Fibroblast of the aortic adventitia (primary cell): Measurements from ENCODE around the gene TCEA2. TPM values are rescaled to one million over a fixed set of nuclear protein-coding genes. Genes with fewer than 3 reads are reported as not detected.

Experiments used
- DNase-seq: peaks from one replicate; pipeline ENCODE4 v3.0.0-alpha.2; 2010; ENCODE audit warnings: low read depth
- H3K4me3 ChIP-seq: 2 replicates; pipeline ENCODE4 v1.5.1; 2011; ENCODE audit warnings: low read depth, mild to moderate bottlenecking, control low read depth, low read length, moderate library complexity
- total RNA-seq: library from RNA; depleted of rRNA; stranded (reverse); fragments of >200 nt; gene quantifications from 2 replicates; pipeline ENCODE4 v1.2.3, GENCODE V29; 2012; ENCODE audit warnings: low replicate concordance
- TF ChIP-seq, protein P1 (sequence below): IDR thresholded peaks from 2 replicates; pipeline ENCODE4 v1.5.1; 2011; ENCODE audit warnings: mild to moderate bottlenecking, low read length, control low read depth, inconsistent platforms; ENCODE audit not compliant: insufficient read depth

Gene TCEA2
- total RNA-seq, 1 donor: 23.5 TPM

DNA sequence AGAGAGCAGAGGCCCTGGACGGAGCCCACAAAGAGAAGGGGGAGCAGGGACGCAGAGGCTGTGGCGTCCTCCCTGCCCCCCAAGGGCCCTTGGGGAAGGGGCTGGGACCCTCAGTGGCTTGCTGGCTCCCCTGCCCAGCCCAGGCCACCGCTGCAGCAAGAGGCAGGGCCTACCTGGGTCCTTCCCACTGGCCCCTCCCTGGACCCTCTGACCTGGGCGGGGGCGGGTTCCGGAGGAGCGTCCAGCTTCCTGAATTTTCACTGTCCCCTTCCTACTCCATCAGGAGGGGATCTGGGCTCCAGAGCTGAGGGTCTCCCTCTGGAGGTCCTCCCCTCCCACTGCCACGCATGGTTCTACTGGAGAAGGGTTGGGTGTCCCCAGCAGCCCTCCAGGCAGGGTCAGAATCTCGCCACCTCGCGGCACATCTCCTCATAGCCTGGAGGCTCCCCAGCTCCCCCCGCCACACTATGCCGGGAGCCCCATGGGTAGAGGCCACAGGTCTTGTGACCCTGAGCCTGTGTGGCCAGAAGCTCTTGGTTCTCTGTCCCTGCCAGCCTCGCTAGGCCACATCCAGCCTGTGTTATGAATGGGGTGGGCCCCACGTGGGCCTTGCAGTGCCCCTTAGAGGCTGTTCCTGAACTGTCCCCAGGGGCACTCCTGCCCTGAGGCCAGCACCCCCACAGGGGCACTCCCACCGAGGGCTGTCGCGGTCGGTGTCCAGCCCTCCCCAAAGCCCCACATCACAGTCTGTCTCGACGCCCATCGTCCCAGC is 12.6 kb upstream of the TCEA2 start:
- TF ChIP-seq, protein P1, sequence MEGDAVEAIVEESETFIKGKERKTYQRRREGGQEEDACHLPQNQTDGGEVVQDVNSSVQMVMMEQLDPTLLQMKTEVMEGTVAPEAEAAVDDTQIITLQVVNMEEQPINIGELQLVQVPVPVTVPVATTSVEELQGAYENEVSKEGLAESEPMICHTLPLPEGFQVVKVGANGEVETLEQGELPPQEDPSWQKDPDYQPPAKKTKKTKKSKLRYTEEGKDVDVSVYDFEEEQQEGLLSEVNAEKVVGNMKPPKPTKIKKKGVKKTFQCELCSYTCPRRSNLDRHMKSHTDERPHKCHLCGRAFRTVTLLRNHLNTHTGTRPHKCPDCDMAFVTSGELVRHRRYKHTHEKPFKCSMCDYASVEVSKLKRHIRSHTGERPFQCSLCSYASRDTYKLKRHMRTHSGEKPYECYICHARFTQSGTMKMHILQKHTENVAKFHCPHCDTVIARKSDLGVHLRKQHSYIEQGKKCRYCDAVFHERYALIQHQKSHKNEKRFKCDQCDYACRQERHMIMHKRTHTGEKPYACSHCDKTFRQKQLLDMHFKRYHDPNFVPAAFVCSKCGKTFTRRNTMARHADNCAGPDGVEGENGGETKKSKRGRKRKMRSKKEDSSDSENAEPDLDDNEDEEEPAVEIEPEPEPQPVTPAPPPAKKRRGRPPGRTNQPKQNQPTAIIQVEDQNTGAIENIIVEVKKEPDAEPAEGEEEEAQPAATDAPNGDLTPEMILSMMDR: no peak
- H3K4me3 ChIP-seq: no peak overlapping the region
- DNase-seq: no peak

GRCh38 chr20:64051033-64051452 is 12.0 kb upstream of the TCEA2 start:
- TF ChIP-seq, protein P1: no peak
- DNase-seq: no peak
- no peak overlapping the region for H3K4me3 ChIP-seq

- DNase-seq: no peak
- H3K4me3 ChIP-seq: no peak overlapping the region
- TF ChIP-seq, protein P1: no peak
Measured at GRCh38 chr20:64051561-64052325, 11.3 kb upstream of the TCEA2 start.

DNA sequence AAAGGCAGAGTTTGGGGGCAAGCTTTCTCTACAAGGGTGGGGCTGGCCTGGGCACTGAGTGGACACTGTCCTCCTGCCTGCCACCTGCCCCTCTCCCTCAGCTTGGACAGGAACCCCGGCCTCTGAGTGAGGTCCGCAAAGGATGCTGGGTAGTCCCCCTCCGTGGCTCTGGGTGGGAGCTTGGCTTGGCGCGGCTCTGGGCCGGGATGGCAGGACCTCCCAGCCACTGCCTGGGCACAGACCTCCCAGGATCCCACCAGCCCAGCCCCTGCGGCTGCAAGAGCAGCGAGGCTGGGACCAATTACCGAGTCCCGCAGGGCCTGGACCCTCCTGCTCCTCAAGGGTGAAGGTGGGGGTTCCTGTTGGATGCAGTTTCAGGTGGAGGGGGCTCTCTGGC is 10.7 kb upstream of the TCEA2 start:
- DNase-seq: no peak
- TF ChIP-seq, protein P1: no peak
- H3K4me3 ChIP-seq: no peak overlapping the region

DNA sequence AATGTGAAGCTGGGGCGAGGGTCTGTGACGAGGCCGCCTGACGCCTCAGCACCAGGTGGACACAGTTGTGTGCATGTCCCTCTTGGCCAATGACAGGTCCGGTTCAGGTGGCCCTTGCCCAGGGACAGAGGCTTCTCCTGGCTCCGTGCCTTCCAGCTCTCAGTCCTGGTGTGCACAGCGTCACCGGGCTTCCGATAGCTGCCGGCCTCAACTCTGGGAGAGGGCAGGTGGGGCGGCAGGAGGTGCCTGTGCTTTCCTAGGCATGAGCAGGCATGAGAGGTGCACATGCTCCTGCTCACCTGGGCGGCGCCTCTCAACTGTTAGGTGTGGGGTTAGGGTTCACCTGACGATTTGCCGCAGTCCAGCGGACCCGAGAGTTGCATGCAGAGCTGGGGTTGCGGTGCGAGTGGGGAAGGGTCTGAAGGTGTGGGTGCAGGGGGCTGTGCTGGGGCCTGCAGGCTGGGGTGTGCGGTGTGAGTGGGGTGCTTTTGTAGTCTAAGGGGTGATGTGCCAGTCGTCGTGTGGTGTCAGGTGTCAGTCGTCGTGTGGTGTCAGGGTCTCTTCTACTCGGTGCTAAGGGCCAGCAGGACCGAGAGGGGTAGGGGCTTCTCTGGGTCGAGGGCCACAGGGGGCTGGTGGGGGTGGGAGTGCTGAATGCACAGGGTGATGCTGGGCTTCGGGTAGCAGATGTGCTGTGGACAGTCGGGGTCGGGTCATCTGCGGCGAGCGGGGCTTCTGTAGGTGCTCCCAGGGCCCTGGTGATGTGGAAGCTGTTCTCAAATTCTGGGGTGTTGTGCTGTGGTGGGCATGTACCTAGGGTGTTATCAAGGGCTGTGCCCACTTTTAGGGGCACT is 9.8 kb upstream of the TCEA2 start:
- TF ChIP-seq, protein P1: no peak
- no peak for DNase-seq
- H3K4me3 ChIP-seq: no peak overlapping the region

DNA sequence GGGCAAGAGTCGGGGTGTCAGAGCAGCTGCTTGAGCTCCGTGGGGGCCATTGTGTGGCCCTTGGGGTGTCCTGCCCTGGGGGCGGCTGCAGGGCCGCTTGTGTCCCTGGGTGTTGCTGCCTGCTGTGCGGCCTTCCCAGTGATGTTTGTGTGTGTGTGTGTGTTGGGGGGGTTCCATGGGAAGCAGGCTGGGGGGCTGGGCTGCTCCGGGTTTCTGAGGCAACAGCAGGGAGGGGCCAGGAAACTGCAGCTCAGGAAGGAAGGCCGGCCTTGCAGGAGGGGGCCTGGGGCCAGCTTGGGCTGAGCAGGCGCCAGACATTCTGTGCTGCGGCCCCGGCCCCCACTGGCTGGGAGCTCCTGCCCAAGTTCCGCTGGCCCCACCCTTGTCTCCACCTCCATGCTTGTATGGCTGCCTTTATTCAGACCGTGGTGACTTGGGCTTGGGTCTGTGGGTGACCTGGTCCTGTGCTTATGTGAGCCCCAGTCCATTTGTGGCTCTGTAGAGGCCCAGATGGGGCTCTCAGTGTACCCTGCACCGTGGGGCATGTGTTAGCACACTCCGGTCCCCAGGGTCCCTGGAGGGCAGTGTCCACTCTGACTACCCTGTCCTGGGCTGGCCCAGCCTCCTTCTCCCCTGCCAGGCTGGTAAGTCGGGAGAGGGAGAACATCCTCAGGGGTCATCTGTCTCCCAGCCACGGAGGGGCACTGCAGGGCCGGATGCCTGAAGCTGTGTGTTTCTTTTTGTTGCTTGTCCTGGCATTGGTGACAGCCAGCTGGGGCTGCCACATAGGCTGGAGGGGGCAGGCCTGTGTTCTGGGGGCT is 8.9 kb upstream of the TCEA2 start:
- DNase-seq: peak; percentile 67
- H3K4me3 ChIP-seq: peak overlapping the region; percentile 10
- TF ChIP-seq, protein P1: peak; percentile 22
